Kidney glomerular epithelial cell (primary cell): ENCODE measurements around the gene CRB2.

Source experiments
- DNase-seq: peaks from one replicate; lab custom pipeline; 2025; lab: John Stamatoyannopoulos, UW

The CRB2 gene

DNA sequence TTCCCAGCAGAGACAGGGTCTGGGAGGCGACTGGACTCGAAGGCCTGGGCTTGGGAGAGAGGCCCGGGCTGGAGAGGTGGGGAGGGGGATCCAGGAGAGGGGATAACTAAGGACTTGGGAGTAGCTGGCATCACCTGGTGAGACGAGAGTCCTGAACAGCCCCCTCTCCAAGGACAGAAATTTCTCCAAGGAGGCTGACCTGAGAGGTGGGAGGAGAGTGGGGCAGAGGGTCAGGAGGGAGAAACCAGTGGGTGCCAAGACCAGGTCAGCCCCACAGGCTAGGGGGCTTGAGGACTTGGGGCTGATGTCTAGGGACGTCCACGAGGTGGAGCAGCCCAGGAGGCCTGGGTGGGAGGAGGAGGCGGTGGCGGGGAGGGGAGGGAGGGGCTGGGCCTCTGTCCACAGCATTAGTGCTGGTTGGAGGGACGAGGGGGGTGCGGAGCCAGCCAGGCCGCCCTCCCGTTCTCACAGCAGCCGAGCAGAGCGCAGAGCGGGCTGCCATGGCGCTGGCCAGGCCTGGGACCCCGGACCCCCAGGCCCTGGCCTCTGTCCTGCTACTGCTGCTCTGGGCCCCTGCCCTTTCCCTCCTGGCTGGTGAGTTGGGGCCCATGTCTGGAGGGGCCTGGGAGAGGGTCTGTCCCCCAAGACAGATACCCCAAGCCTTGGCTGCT lies at the start of gene CRB2:
CRB2 (plus strand) TSS at position 437 of the 671 bp plus-strand sequence; CDS start at position 501, 64 bp downstream.
- DNase-seq: peak; percentile 28

DNA sequence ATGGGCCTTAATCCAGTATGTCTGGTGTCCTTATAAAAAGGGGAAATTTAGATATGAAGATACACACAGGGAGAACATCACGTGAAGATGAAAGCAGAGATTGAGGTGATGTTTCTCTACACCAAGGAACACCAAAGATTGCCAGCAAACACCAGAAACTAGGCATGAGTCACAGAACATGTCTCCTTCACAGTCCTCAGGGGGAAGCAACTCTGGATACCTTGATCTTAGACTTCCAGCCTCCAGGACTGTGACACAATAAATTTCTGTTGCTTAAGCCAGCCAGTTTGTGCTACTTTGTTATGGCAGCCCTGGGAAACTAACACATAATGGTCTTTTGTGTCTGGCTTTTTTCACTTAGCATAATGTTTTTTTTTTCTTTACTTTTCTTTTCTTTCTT lies 46.4 kb upstream of the CRB2 start:
- DNase-seq: no peak

DNA sequence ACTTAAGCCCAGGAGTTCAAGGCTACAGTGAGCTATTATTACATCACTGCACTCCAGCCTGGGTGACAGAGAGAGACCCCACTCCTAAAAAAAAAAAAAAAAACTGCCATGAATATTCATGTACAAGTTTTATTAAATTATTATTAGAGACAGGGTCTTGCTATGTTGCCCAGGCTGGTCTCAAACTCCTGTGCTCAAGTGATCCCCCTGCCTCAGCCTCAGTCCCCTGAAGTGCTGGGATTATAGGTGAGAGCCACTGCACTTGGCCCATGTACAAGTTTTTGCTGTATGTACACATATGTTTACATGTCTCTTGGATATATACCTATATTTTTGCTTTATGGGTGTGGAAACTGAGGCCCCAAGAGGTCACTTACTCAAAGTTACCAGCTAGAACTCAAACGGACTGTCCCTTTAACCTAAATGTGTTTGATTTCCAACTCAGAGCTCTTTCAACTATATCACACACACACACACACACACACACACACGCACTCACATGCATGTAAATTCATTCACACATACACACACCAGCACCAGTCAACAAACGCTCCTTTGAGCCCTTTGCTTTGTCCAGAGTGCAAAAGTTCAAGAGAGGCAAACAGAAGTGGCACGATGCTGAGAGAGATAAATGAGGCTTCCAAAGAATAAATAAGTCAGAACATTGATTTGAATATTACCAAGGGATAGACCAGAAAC lies 45.3 kb upstream of the CRB2 start:
- DNase-seq: no peak

DNA sequence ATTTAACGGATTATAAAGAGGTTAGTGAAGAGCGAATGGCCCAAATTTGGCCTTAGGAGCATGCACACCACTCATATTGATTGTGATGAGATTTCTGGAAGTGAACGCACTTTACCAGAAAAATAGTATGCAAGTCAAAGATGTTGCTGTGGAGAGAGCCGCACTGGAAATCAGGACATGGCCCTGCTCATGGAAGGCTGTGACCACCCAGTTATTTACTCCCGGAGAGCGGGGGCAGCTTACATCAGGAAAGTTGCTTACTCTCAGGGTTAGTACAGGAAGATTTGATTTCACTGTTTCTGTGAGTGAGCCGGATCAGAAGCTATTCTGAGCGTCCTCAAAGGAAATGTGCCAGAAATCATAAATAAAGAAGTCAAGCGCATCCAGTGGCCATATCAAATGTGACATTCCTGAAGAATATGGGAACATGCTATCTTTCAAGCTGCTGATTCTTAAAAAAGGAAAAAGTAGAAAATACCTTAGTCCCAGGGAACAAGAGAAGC lies 44.7 kb upstream of the CRB2 start:
- no peak for DNase-seq

- no peak for DNase-seq
These were observed 43.6 kb upstream of the CRB2 start for GRCh38 chr9:123312306-123312877.

- DNase-seq: no peak
These were observed 41.4 kb upstream of the CRB2 start for GRCh38 chr9:123314617-123315016.

DNA sequence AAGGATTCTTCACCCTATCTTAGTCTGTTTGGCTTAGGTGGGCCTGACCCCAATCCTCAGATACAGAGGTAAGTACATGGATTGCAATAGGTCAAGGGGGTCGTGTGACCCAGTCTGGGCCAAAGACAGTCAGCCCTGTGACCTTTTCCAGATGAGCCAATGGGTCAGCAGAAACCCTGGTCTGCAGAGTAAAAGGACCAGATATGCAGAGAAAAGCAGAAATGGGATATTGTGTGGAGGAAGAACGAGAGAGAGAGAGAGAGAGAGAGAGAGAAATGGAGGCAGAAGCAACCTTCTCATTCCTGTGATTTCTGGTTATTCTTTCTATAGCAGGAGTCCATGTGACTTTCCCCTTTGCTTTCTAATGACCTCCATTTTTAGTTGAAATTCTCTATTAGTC lies 40.4 kb upstream of the CRB2 start:
- no peak for DNase-seq

- DNase-seq: no peak
These were observed 39.8 kb upstream of the CRB2 start for GRCh38 chr9:123316053-123316718.

DNA sequence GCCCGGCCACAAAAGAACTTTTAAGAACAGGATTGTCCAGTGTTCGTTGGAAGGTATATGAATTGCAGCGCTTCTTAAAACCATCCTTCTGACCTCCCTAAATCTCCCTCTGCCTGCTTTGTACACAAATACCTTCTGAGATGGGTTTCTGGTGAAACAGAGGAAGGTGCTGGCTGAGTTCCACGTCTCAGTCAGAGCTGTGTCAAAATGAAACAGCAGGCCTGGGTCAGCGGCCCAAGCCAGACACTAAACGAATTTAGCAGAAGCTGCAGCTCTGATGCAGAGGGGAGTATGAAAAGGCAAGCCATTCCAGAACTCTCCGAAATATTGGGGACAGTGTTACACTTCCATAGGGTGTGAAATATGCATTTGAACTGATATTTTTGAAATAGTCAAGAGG lies 37.8 kb upstream of the CRB2 start:
- no peak for DNase-seq

DNA sequence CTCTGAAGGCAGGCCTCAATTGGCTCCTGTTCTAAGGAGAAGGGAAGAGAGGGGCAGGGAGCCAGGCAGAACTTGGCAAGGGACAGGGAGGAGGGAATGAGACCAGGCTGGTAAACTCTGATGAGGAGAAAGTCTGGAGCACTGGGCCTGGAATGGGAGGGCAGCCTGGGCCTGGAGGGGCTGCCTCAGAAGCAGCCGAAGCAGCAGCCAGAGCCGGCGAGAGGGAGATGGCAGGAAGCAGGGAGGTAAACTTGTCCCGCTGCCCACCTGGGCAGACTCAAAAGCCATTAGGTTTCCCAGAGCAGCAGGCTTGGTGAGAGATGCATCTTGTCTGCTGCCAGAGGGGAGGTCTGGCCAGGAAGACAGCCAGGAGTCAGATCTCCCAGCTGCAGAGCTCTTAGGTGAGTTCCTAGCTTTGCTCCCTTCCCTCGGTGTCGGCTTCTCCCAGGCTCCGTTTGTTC lies 37.0 kb upstream of the CRB2 start:
- no peak for DNase-seq

GRCh38 chr9:123319541-123320339 lies 36.3 kb upstream of the CRB2 start:
- no peak for DNase-seq

- DNase-seq: no peak
These were observed 35.2 kb upstream of the CRB2 start for GRCh38 chr9:123320814-123321213.

DNA sequence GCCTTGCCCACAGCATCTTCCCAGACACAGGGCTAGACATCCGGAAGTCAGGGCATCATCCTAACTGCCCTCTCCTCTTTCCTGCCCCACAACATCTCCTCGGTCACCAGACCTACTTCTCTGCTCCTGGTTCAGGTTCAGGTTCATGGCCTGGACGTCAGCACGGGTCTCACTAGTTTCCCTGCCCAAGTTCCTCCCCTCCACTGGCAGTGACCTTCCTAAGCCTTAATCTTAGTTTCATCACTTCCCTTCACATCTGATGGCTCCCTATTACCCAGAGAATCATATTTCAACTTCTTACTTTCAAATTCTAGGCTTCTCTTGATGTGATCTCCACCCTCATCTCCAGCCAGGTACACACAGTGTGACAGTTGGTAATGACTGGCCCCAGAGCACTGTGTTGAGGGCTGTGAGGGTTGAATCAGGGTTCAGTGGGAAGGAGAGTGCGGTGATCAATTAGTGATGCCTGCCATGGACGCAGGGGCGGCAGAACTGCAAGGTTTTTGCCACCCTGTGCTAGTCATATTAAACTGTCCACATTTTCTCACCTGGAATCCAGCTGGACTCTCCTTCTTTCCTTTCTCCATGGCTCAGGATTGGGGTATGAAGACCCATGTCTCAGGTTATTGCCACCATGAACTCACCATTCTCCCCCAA lies 34.3 kb upstream of the CRB2 start:
- DNase-seq: no peak

GRCh38 chr9:123322273-123323195 lies 33.5 kb upstream of the CRB2 start:
- no peak for DNase-seq

DNA sequence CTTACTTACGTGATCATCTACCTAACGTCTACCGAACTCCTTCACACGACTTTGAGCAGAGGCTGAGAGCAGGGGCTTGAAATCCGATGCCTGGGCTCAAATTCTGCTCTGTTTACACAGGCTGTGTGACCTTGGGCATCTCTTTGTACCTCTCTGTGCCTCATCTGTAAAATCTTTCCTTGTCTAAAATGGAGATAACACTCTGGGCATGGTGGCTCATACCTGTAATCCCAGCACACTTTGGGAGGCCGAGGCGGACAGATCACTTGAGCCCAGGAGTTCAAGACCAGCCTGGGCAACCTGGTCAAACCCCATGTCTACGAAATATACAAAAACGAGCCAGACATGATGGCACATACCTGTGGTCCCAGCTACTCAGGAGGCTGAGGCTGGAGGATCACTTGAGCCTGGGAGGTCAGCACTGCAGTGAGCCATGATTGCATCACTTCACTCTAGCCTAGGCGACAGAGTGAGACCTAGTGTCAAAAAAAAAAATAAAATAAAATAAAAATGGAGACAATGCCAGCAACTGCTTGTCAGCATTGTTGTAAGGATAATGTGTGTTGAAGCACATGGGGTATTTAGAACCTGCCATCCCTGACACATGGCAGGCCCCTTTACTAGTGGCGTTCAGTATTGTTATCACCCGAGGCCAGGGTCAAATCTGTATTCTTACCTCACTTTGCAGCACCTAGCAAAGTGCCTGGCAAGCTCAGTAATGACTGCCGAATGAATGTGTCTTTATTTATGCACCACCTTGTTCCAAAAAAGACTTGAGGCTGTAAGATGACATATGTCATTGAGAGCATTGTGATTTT lies 32.6 kb upstream of the CRB2 start:
- no peak for DNase-seq

DNA sequence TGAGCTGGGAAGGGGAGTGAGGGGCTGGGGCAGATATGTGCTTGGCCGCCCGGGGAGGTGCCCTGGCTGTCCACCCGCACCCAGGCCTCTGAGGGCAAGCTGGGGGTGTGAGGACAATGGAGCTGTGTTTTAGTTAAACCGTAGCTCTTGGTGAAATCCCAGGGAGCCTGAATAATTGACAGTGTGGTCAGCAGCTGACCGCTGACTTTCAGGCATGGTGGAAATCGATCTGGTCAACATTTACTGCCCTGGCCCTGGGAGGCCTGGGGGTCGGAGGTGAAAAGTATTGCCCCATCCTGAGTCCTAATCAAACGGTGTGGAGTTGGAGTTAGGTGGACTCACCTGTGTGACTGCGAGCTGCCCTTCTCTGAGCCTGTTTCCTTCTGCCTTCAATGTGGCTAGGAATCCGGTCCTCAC lies 31.2 kb upstream of the CRB2 start:
- no peak for DNase-seq

DNA sequence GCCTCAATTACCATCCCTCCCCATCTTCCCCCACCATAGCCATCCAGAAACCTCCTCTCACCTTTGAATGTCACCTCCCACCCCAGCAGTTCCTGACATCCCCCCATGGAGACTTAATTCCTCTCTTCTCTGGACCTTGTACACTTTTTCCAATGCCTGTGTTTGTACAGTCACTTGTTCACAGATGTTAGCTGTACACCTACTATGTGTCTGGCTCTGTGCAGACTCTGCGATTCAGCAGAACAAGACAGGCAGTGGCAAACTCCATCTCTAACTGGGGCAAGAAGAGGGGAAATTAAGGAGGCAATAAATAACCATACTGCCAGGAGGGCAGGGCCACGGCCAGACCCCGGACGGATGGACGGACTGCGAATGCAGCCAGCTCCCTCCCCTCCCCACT lies 29.8 kb upstream of the CRB2 start:
- no peak for DNase-seq

DNA sequence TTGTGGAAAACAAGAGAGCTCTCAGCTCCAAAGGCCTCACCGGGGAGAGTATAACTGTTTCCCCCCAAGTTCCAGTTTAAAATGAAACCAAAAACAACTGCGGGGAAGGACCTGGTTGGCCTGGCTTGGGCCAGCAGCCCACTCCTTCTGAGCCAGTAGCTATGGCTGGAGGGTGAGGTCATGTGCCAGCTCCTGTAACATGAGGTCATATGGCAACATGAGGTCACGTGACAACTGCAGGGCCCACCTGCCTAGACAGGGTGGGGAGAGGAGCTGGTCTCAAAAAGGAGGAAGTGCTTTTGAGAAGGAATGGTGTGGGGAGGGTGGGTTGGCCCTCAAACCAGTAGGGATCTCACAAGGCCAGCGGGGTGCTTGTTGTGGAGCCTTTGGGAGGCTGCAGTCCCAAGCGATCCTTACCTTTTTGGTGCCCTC lies 29.3 kb upstream of the CRB2 start:
- DNase-seq: no peak

GRCh38 chr9:123327697-123328100 lies 28.3 kb upstream of the CRB2 start:
- DNase-seq: no peak
